Activated T-helper 17 cell treated with anti-CD3 and anti-CD28 coated beads, Interleukin-2, amount 50 U/mL, for 72 hours (primary cell): ENCODE results near the gene USF2. TPM values are rescaled to one million over a fixed set of nuclear protein-coding genes. Genes with fewer than 3 reads are reported as not detected.

Experiments
- ATAC-seq: fragments of 150-1000 bp; cut with Tn5 transposase; replicated peaks from 2 replicates; pipeline ENCODE4 v1.10.0; 2021; ENCODE audit warnings: mild to moderate bottlenecking, moderate library complexity
- H3K27ac Mint-ChIP-seq: one replicate; pipeline ENCODE4 v1.8.0; 2022; ENCODE audit warnings: mixed read lengths
- H3K27me3 Mint-ChIP-seq: one replicate; pipeline ENCODE4 v1.8.0; 2022; ENCODE audit warnings: mixed read lengths
- H3K36me3 Mint-ChIP-seq: one replicate; pipeline ENCODE4 v1.8.0; 2022; ENCODE audit warnings: low read depth, mild to moderate bottlenecking, mixed read lengths
- H3K4me1 Mint-ChIP-seq: one replicate; pipeline ENCODE4 v1.8.0; 2022; ENCODE audit warnings: mixed read lengths
- H3K4me3 Mint-ChIP-seq: one replicate; pipeline ENCODE4 v1.8.0; 2022; ENCODE audit warnings: mild to moderate bottlenecking, mixed read lengths
- H3K9me3 Mint-ChIP-seq: one replicate; pipeline ENCODE4 v1.8.0; 2022; ENCODE audit warnings: mixed read lengths
- total RNA-seq, 2 donors: library from RNA; stranded (reverse); gene quantifications; one replicate each; pipeline ENCODE4 v1.2.3, GENCODE V29; 2022

Gene USF2
- total RNA-seq, 2 donors from 2014 or later = 109 to 121 TPM

- Mint-ChIP-seq H3K36me3 (no peaks in the 10 kb centered on the region), H3K9me3 (no peaks in the 10 kb centered on the region), H3K27me3 (peaks cover 3% of the 10 kb centered on the region), H3K4me3 (no peak overlapping the region), H3K4me1 (no peaks in the 10 kb centered on the region), H3K27ac (no peak overlapping the region)
- ATAC-seq = no peak
Observed at GRCh38 chr19:35306473-35307246, 37.9 kb downstream of the USF2 start.

- H3K36me3 Mint-ChIP-seq = no peaks in the 10 kb centered on the region
- peaks cover 3% of the 10 kb centered on the region for H3K27me3 Mint-ChIP-seq
- H3K4me1 Mint-ChIP-seq = no peaks in the 10 kb centered on the region
- no peak for ATAC-seq
- no peak overlapping the region for H3K27ac Mint-ChIP-seq
- no peaks in the 10 kb centered on the region for H3K9me3 Mint-ChIP-seq
- H3K4me3 Mint-ChIP-seq = no peak overlapping the region
Observed at GRCh38 chr19:35307931-35308330, 39.2 kb downstream of the USF2 start.

- Mint-ChIP-seq H3K27ac (peak overlapping the region; percentile 0), H3K4me1 (no peaks in the 10 kb centered on the region), H3K36me3 (no peaks in the 10 kb centered on the region), H3K4me3 (no peak overlapping the region), H3K27me3 (peaks cover 3% of the 10 kb centered on the region), H3K9me3 (no peaks in the 10 kb centered on the region)
- ATAC-seq = no peak
Observed at GRCh38 chr19:35308910-35309309, 40.1 kb downstream of the USF2 start.

GRCh38 chr19:35309481-35310279, 40.9 kb downstream of the USF2 start:
- no peak for ATAC-seq
- Mint-ChIP-seq H3K27ac (peak overlapping the region; percentile 0), H3K4me1 (no peaks in the 10 kb centered on the region), H3K4me3 (no peak overlapping the region), H3K27me3 (peaks cover 6% of the 10 kb centered on the region), H3K36me3 (no peaks in the 10 kb centered on the region), H3K9me3 (no peaks in the 10 kb centered on the region)

- Mint-ChIP-seq H3K9me3 (no peaks in the 10 kb centered on the region), H3K27me3 (peaks cover 6% of the 10 kb centered on the region), H3K27ac (peak overlapping the region; percentile 21), H3K36me3 (no peaks in the 10 kb centered on the region), H3K4me1 (no peaks in the 10 kb centered on the region), H3K4me3 (no peak overlapping the region)
- peak; percentile 28 for ATAC-seq
Observed at GRCh38 chr19:35310331-35310730, 41.6 kb downstream of the USF2 start.

GRCh38 chr19:35310811-35311465, 42.2 kb downstream of the USF2 start:
- no peak for ATAC-seq
- no peaks in the 10 kb centered on the region for H3K9me3 Mint-ChIP-seq
- peaks cover 6% of the 10 kb centered on the region for H3K27me3 Mint-ChIP-seq
- peak overlapping the region; percentile 21 for H3K27ac Mint-ChIP-seq
- H3K36me3 Mint-ChIP-seq = no peaks in the 10 kb centered on the region
- no peak overlapping the region for H3K4me3 Mint-ChIP-seq
- no peaks in the 10 kb centered on the region for H3K4me1 Mint-ChIP-seq

- H3K27me3 Mint-ChIP-seq = peaks cover 6% of the 10 kb centered on the region
- H3K4me3 Mint-ChIP-seq = no peak overlapping the region
- no peaks in the 10 kb centered on the region for H3K36me3 Mint-ChIP-seq
- no peak for ATAC-seq
- H3K4me1 Mint-ChIP-seq = no peaks in the 10 kb centered on the region
- no peaks in the 10 kb centered on the region for H3K9me3 Mint-ChIP-seq
- no peak overlapping the region for H3K27ac Mint-ChIP-seq
Observed at GRCh38 chr19:35311901-35312665, 43.3 kb downstream of the USF2 start.

- peaks cover 1% of the 10 kb centered on the region for H3K4me1 Mint-ChIP-seq
- H3K4me3 Mint-ChIP-seq = no peak overlapping the region
- H3K27me3 Mint-ChIP-seq = peaks cover 3% of the 10 kb centered on the region
Observed at GRCh38 chr19:35313587-35313986, 44.8 kb downstream of the USF2 start.

GRCh38 chr19:35314031-35314430, 45.3 kb downstream of the USF2 start:
- Mint-ChIP-seq H3K9me3 (no peaks in the 10 kb centered on the region), H3K4me1 (peaks cover 5% of the 10 kb centered on the region), H3K27ac (no peak overlapping the region), H3K4me3 (no peak overlapping the region), H3K36me3 (no peaks in the 10 kb centered on the region), H3K27me3 (peaks cover 3% of the 10 kb centered on the region)
- ATAC-seq = no peak

More at GRCh38 chr19:35313587-35313986, 44.8 kb downstream of the USF2 start:
- no peaks in the 10 kb centered on the region for H3K9me3 Mint-ChIP-seq
- no peaks in the 10 kb centered on the region for H3K36me3 Mint-ChIP-seq
- H3K27ac Mint-ChIP-seq = no peak overlapping the region
- ATAC-seq = no peak

- Mint-ChIP-seq H3K9me3 (no peaks in the 10 kb centered on the region), H3K4me3 (no peak overlapping the region), H3K27me3 (peaks cover 3% of the 10 kb centered on the region), H3K27ac (no peak overlapping the region), H3K4me1 (peaks cover 5% of the 10 kb centered on the region), H3K36me3 (no peaks in the 10 kb centered on the region)
- no peak for ATAC-seq
Observed at GRCh38 chr19:35314858-35315470, 46.2 kb downstream of the USF2 start.

GRCh38 chr19:35315883-35316282, 47.1 kb downstream of the USF2 start:
- H3K36me3 Mint-ChIP-seq = no peaks in the 10 kb centered on the region
- peaks cover 5% of the 10 kb centered on the region for H3K4me1 Mint-ChIP-seq
- no peaks in the 10 kb centered on the region for H3K9me3 Mint-ChIP-seq
- H3K27me3 Mint-ChIP-seq = peaks cover 3% of the 10 kb centered on the region
- no peak overlapping the region for H3K27ac Mint-ChIP-seq
- no peak overlapping the region for H3K4me3 Mint-ChIP-seq
- ATAC-seq = no peak

- no peaks in the 10 kb centered on the region for H3K9me3 Mint-ChIP-seq
- H3K27me3 Mint-ChIP-seq = peaks cover 3% of the 10 kb centered on the region
- H3K36me3 Mint-ChIP-seq = no peaks in the 10 kb centered on the region
- no peak overlapping the region for H3K27ac Mint-ChIP-seq
- peaks cover 5% of the 10 kb centered on the region for H3K4me1 Mint-ChIP-seq
- no peak overlapping the region for H3K4me3 Mint-ChIP-seq
- no peak for ATAC-seq
Observed at GRCh38 chr19:35316560-35316959, 47.8 kb downstream of the USF2 start.

GRCh38 chr19:35317464-35318043, 48.8 kb downstream of the USF2 start:
- no peak overlapping the region for H3K27ac Mint-ChIP-seq
- peaks cover 5% of the 10 kb centered on the region for H3K4me1 Mint-ChIP-seq
- ATAC-seq = no peak
- no peaks in the 10 kb centered on the region for H3K36me3 Mint-ChIP-seq
- H3K27me3 Mint-ChIP-seq = peaks cover 3% of the 10 kb centered on the region
- no peaks in the 10 kb centered on the region for H3K9me3 Mint-ChIP-seq
- H3K4me3 Mint-ChIP-seq = no peak overlapping the region
